Neural cell (in vitro differentiated cells): Measurements from ENCODE around the gene SEZ6. TPM values are rescaled to one million over a fixed set of nuclear protein-coding genes. Genes with fewer than 3 reads are reported as not detected.
A peak's percentile ranks its signal among the peaks of the same experiment; 100 is the strongest.

Experiments used
- H2AFZ ChIP-seq: fragments of 200-600, 300-800 bp; sonication (generic), shearing (Covaris generic); 2 replicates; pipeline ENCODE4 v1.6.0; 2014; ENCODE audit warnings: low read depth, mild to moderate bottlenecking, antibody characterized with exemption, low read length, moderate library complexity
- H3F3A ChIP-seq: fragments of 200-600 bp; shearing (Covaris generic); 2 replicates; pipeline ENCODE4 v1.6.1; 2016; ENCODE audit warnings: mild to moderate bottlenecking, moderate library complexity, mixed read lengths, antibody characterized with exemption, low read length; ENCODE audit not compliant: insufficient read depth, poor library complexity, severe bottlenecking
- H3K27ac ChIP-seq: fragments of 200-600, 300-800 bp; sonication (generic), shearing (Covaris generic); 2 replicates; pipeline ENCODE4 v1.5.1; 2014; ENCODE audit warnings: mild to moderate bottlenecking, low read length, moderate library complexity
- H3K27me3 ChIP-seq: fragments of 300-800, 200-600 bp; sonication (generic), shearing (Covaris generic); 2 replicates; pipeline ENCODE4 v1.6.0; 2014; ENCODE audit warnings: mild to moderate bottlenecking, low read depth, low read length, moderate library complexity; ENCODE audit not compliant: insufficient read depth
- H3K36me3 ChIP-seq: fragments of 300-800, 200-600 bp; sonication (generic), shearing (Covaris generic); 2 replicates; pipeline ENCODE4 v1.5.1; 2014; ENCODE audit warnings: mild to moderate bottlenecking, antibody characterized with exemption, low read length, moderate library complexity; ENCODE audit not compliant: insufficient read depth
- H3K4me2 ChIP-seq: fragments of 300-800, 200-600 bp; sonication (generic), shearing (Covaris generic); 2 replicates; pipeline ENCODE4 v1.6.0; 2014; ENCODE audit warnings: mild to moderate bottlenecking, low read length
- H3K4me3 ChIP-seq: fragments of 300-800, 200-600 bp; sonication (generic), shearing (Covaris generic); 2 replicates; pipeline ENCODE4 v1.5.1; 2014; ENCODE audit warnings: mild to moderate bottlenecking, low read length, moderate library complexity
- H3K79me2 ChIP-seq: fragments of 200-600 bp; shearing (Covaris generic); replicated peaks from 2 replicates; pipeline ENCODE4 v1.6.0; 2014; ENCODE audit warnings: mild to moderate bottlenecking, low read length, moderate library complexity; ENCODE audit not compliant: insufficient read depth
- H3K9ac ChIP-seq: fragments of 300-800, 200-600 bp; sonication (generic), shearing (Covaris generic); 2 replicates; pipeline ENCODE4 v1.6.1; 2016; ENCODE audit warnings: mild to moderate bottlenecking, low read length, mixed read lengths
- H3K9me2 ChIP-seq: fragments of 200-600 bp; shearing (Covaris generic); 2 replicates; pipeline ENCODE4 v1.6.1; 2016; ENCODE audit warnings: mild to moderate bottlenecking, low read length, mixed read lengths; ENCODE audit not compliant: insufficient read depth
- H3K9me3 ChIP-seq: fragments of 200-600, 300-800 bp; sonication (generic), shearing (Covaris generic); 2 replicates; pipeline ENCODE4 v1.6.1; 2016; ENCODE audit warnings: mild to moderate bottlenecking, mixed run types, low read length, moderate library complexity, mixed read lengths
- H4K20me1 ChIP-seq: fragments of 200-600 bp; shearing (Covaris generic); 2 replicates; pipeline ENCODE4 v1.6.1; 2016; ENCODE audit warnings: mild to moderate bottlenecking, mixed run types; ENCODE audit not compliant: insufficient read depth
- CTCF ChIP-seq: fragments of 450-650 bp; IDR thresholded peaks from 2 replicates; pipeline ENCODE4 v1.5.1; 2014; ENCODE audit warnings: antibody characterized with exemption, mild to moderate bottlenecking, moderate library complexity; ENCODE audit not compliant: poor library complexity, severe bottlenecking
- EP300 ChIP-seq: fragments of 450-650 bp; conservative IDR thresholded peaks from 2 replicates; pipeline ENCODE4 v1.6.1; 2014; ENCODE audit warnings: antibody characterized with exemption, mild to moderate bottlenecking, moderate library complexity; ENCODE audit not compliant: poor library complexity, severe bottlenecking
- EZH2 ChIP-seq: fragments of 200-600, 300-800 bp; shearing (Covaris generic), sonication (generic); IDR thresholded peaks from 2 replicates; pipeline ENCODE4 v1.6.1; 2014; ENCODE audit warnings: antibody characterized with exemption, low read length, borderline replicate concordance, mild to moderate bottlenecking; ENCODE audit not compliant: insufficient read depth, poor library complexity, severe bottlenecking
- MXI1 ChIP-seq: fragments of 450-650 bp; conservative IDR thresholded peaks from 2 replicates; pipeline ENCODE4 v1.6.1; 2014; ENCODE audit warnings: antibody characterized with exemption, mild to moderate bottlenecking; ENCODE audit not compliant: poor library complexity, severe bottlenecking
- POLR2AphosphoS5 ChIP-seq: IDR thresholded peaks from 2 replicates; pipeline ENCODE4 v1.6.1; 2012
- RAD21 ChIP-seq: fragments of 450-650 bp; conservative IDR thresholded peaks from 2 replicates; pipeline ENCODE4 v1.6.1; 2014; ENCODE audit warnings: antibody characterized with exemption, mild to moderate bottlenecking, moderate library complexity
- REST ChIP-seq: IDR thresholded peaks from 2 replicates; pipeline ENCODE4 v1.6.1; 2012; ENCODE audit warnings: borderline replicate concordance
- SMC3 ChIP-seq: fragments of 450-650 bp; conservative IDR thresholded peaks from 2 replicates; pipeline ENCODE4 v1.6.1; 2014; ENCODE audit warnings: antibody characterized with exemption, mild to moderate bottlenecking, moderate library complexity; ENCODE audit not compliant: poor library complexity
- polyA plus RNA-seq: library from polyadenylated mRNA; depleted of rRNA; stranded (reverse); fragments of >200 nt; gene quantifications from 2 replicates; pipeline ENCODE4 v1.2.3, GENCODE V29; 2014

SEZ6 gene
- polyA plus RNA-seq, 1 donor from 2014 or later: 15.1 TPM

GRCh38 chr17:29051194-29051593 is 45.4 kb upstream of the SEZ6 start:
- no peaks in the 10 kb centered on the region for H3K27me3 ChIP-seq
- H4K20me1 ChIP-seq: no peaks in the 10 kb centered on the region
- no peak overlapping the region for H3K27ac ChIP-seq
- H3K4me2 ChIP-seq: no peak overlapping the region
- H3K9me2 ChIP-seq: no peaks in the 10 kb centered on the region
- no peak overlapping the region for H3K9ac ChIP-seq
- H3K79me2 ChIP-seq: no peaks in the 10 kb centered on the region
- TF ChIP-seq EP300 (no peak), CTCF (no peak)
- no peaks in the 10 kb centered on the region for H3K36me3 ChIP-seq
- no peaks in the 10 kb centered on the region for H3K9me3 ChIP-seq
- H2AFZ ChIP-seq: no peak overlapping the region
- H3K4me3 ChIP-seq: no peak overlapping the region
- no peaks in the 10 kb centered on the region for H3F3A ChIP-seq

GRCh38 chr17:29050176-29050575 is 44.3 kb upstream of the SEZ6 start:
- Histone ChIP-seq H3K9me3 (no peaks in the 10 kb centered on the region), H3K4me3 (no peak overlapping the region), H3K9me2 (no peaks in the 10 kb centered on the region), H4K20me1 (no peaks in the 10 kb centered on the region), H3K79me2 (no peaks in the 10 kb centered on the region), H3K27ac (peak overlapping the region; percentile 72), H3K27me3 (no peaks in the 10 kb centered on the region), H3K4me2 (no peak overlapping the region), H3K9ac (no peak overlapping the region), H3K36me3 (no peaks in the 10 kb centered on the region), H2AFZ (no peak overlapping the region), H3F3A (no peaks in the 10 kb centered on the region)
- TF ChIP-seq RAD21: no peak
- TF ChIP-seq MXI1: no peak

GRCh38 chr17:29049541-29050145 is 43.8 kb upstream of the SEZ6 start:
- TF ChIP-seq MXI1 (no peak), CTCF (no peak), EZH2 (no peak), REST (no peak), POLR2AphosphoS5 (no peak), SMC3 (no peak), EP300 (no peak), RAD21 (no peak)
- H2AFZ ChIP-seq: no peak overlapping the region
- peak overlapping the region; percentile 72 for H3K27ac ChIP-seq

More at GRCh38 chr17:29049541-29050145, 43.8 kb upstream of the SEZ6 start:
- no peaks in the 10 kb centered on the region for H4K20me1 ChIP-seq
- no peak overlapping the region for H3K4me2 ChIP-seq
- no peaks in the 10 kb centered on the region for H3F3A ChIP-seq
- no peaks in the 10 kb centered on the region for H3K9me3 ChIP-seq
- no peaks in the 10 kb centered on the region for H3K27me3 ChIP-seq
- no peak overlapping the region for H3K9ac ChIP-seq
- no peaks in the 10 kb centered on the region for H3K9me2 ChIP-seq
- H3K4me3 ChIP-seq: no peak overlapping the region
- no peaks in the 10 kb centered on the region for H3K36me3 ChIP-seq
- H3K79me2 ChIP-seq: no peaks in the 10 kb centered on the region
